Measurements from ENCODE around the gene PREX1.

GRCh38 chr20:48706116-48706656 lies 121.6 kb downstream of the PREX1 start:
- no peak for TF ChIP-seq CTCF (IDR thresholded peaks at IDR 0.05 in 8 of 11, conservative IDR thresholded peaks at IDR 0.05 in 3 of 11)
- no peak for TF ChIP-seq POLR2A (IDR thresholded peaks at IDR 0.05)

Measured in spleen (tissue), 7 donors.